Loucy (cell line): ENCODE measurements around the gene SCO1.
A peak's percentile ranks its signal among the peaks of the same experiment; 100 is the strongest.

Source experiments
- H2AFZ ChIP-seq: fragments of 200-600 bp; sonication (generic); 2 replicates; pipeline ENCODE4 v1.6.0; 2016; ENCODE audit warnings: antibody characterized with exemption, mild to moderate bottlenecking, low read length, moderate library complexity
- H3F3A ChIP-seq: fragments of 200-600 bp; 2 replicates; pipeline ENCODE4 v1.6.0; 2016; ENCODE audit warnings: antibody characterized with exemption, low read depth, mild to moderate bottlenecking
- H3K27me3 ChIP-seq: fragments of 200-600 bp; sonication (generic); 2 replicates; pipeline ENCODE4 v1.6.1; 2014; ENCODE audit warnings: low read length, mild to moderate bottlenecking; ENCODE audit not compliant: insufficient read depth, poor library complexity, severe bottlenecking
- H3K36me3 ChIP-seq: fragments of 200-600 bp; sonication (generic); 2 replicates; pipeline ENCODE4 v1.6.1; 2016; ENCODE audit warnings: low read length; ENCODE audit not compliant: insufficient read depth
- H3K4me1 ChIP-seq: fragments of 200-600 bp; sonication (generic); 2 replicates; pipeline ENCODE4 v1.5.1; 2014; ENCODE audit warnings: low read length, mild to moderate bottlenecking; ENCODE audit not compliant: insufficient read depth, poor library complexity, severe bottlenecking
- H3K4me2 ChIP-seq: fragments of 200-600 bp; sonication (generic); 2 replicates; pipeline ENCODE4 v1.6.0; 2014; ENCODE audit warnings: antibody characterized with exemption, low read length, low read depth, mild to moderate bottlenecking; ENCODE audit not compliant: poor library complexity, severe bottlenecking
- H3K4me3 ChIP-seq: fragments of 200-600 bp; sonication (generic); 2 replicates; pipeline ENCODE4 v1.5.1; 2014; ENCODE audit warnings: low read length, mild to moderate bottlenecking, mixed read lengths; ENCODE audit not compliant: poor library complexity, severe bottlenecking
- H3K79me2 ChIP-seq: fragments of 200-600 bp; sonication (generic); 2 replicates; pipeline ENCODE4 v1.6.1; 2014; ENCODE audit warnings: low read length; ENCODE audit not compliant: insufficient read depth
- H3K9ac ChIP-seq: fragments of 200-600 bp; sonication (generic); 2 replicates; pipeline ENCODE4 v1.6.0; 2014; ENCODE audit warnings: mild to moderate bottlenecking, low read depth, low read length, moderate library complexity; ENCODE audit not compliant: poor library complexity, severe bottlenecking
- H3K9me2 ChIP-seq: fragments of 200-600 bp; sonication (generic); replicated peaks from 2 replicates; pipeline ENCODE4 v1.6.1; 2016; ENCODE audit warnings: low read depth, low read length, mixed read lengths
- H3K9me3 ChIP-seq: fragments of 200-600 bp; sonication (generic); 2 replicates; pipeline ENCODE4 v1.6.1; 2014; ENCODE audit warnings: mild to moderate bottlenecking, antibody characterized with exemption, low read length, low read depth; ENCODE audit not compliant: insufficient read depth
- H4K20me1 ChIP-seq: fragments of 200-600 bp; sonication (generic); 2 replicates; pipeline ENCODE4 v1.6.0; 2014; ENCODE audit warnings: antibody characterized with exemption, low read length, mild to moderate bottlenecking; ENCODE audit not compliant: insufficient read depth, poor library complexity, severe bottlenecking
- CTCF ChIP-seq: fragments of 200-600 bp; sonication (generic); conservative IDR thresholded peaks from 2 replicates; pipeline ENCODE4 v1.5.1; 2014; ENCODE audit warnings: mild to moderate bottlenecking, antibody characterized with exemption, low read length
- EZH2phosphoT487 ChIP-seq: fragments of 200-600 bp; IDR thresholded peaks from 2 replicates; pipeline ENCODE4 v1.6.1; 2018; ENCODE audit warnings: antibody characterized with exemption, mild to moderate bottlenecking, moderate library complexity, borderline replicate concordance

The SCO1 gene

GRCh38 chr17:10648956-10649355 lies 48.4 kb downstream of the SCO1 start:
- no peaks in the 10 kb centered on the region for H3F3A ChIP-seq
- H3K4me3 ChIP-seq, result no peak overlapping the region
- no peaks in the 10 kb centered on the region for H3K79me2 ChIP-seq

DNA sequence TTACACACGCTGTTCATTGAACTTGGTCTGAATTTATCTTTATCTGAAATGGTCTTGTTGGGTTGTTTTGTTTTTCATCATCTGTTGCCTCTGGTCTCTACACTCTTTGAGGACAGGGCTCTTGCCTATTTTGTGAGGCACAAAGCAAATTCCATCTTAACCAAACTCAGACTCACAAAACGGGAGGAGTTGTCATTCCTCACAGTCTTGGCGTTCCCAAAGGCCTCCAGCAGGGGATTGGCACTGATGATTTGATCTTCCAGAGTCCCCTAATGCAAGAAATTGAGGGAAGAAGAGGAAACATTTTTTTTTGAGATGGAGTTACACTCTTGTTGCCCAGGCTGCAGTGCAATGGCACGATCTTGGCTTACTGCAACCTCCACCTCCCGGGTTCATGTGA lies 49.0 kb downstream of the SCO1 start:
- Histone ChIP-seq H3K4me1 (no peaks in the 10 kb centered on the region), H3K4me2 (no peak overlapping the region), H3F3A (no peaks in the 10 kb centered on the region), H3K9me2 (no peaks in the 10 kb centered on the region), H3K36me3 (no peaks in the 10 kb centered on the region), H2AFZ (no peak overlapping the region), H3K27me3 (no peaks in the 10 kb centered on the region), H3K9me3 (no peaks in the 10 kb centered on the region), H4K20me1 (no peaks in the 10 kb centered on the region), H3K79me2 (no peaks in the 10 kb centered on the region), H3K4me3 (no peak overlapping the region), H3K9ac (no peak overlapping the region)
- TF ChIP-seq EZH2phosphoT487 (no peak), CTCF (no peak)

More at GRCh38 chr17:10648956-10649355, 48.4 kb downstream of the SCO1 start:
- Histone ChIP-seq H3K27me3 (no peaks in the 10 kb centered on the region), H3K9me2 (no peaks in the 10 kb centered on the region), H3K9ac (no peak overlapping the region), H3K9me3 (no peaks in the 10 kb centered on the region), H3K4me2 (no peak overlapping the region), H3K4me1 (no peaks in the 10 kb centered on the region), H2AFZ (no peak overlapping the region), H3K36me3 (no peaks in the 10 kb centered on the region), H4K20me1 (no peaks in the 10 kb centered on the region)
- no peak for TF ChIP-seq CTCF
- TF ChIP-seq EZH2phosphoT487, result no peak

DNA sequence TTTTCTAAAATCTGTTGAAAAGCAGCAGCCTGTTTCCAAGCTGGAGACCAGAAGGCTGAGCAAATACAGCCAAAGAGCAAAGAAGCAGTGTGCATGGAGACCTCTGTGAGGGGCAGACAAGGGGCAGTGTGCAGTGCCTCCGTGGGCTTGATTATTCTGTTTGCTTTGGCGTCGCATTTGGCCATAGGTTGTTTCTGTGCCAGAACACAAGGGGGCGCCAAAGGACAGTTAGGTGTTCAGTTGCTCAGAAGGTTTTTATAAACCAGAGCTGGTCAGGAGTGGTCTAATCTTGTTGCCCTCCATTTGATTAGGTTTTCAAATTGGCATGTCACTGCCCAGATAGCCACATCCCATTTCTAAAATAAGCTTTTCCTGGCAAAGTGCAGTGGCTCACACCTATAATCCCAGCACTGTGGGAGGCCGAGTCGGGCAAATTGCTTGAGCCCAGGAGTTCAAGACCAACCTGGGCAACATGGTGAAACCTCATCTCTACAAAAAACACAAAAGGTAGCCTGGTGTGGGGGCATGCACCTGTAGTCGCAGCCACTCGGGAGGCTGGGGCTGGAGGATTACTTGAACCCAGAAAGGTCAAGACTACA lies 50.8 kb downstream of the SCO1 start:
- H3K9me3 ChIP-seq, result no peaks in the 10 kb centered on the region
- H2AFZ ChIP-seq, result no peak overlapping the region
- no peak overlapping the region for H3K4me3 ChIP-seq
- no peak for TF ChIP-seq EZH2phosphoT487
- TF ChIP-seq CTCF, result peak; percentile 88
- H3K4me1 ChIP-seq, result no peaks in the 10 kb centered on the region
- H3K36me3 ChIP-seq, result no peaks in the 10 kb centered on the region
- H3K27me3 ChIP-seq, result no peaks in the 10 kb centered on the region
- H3K9ac ChIP-seq, result no peak overlapping the region
- H3K79me2 ChIP-seq, result no peaks in the 10 kb centered on the region
- H4K20me1 ChIP-seq, result no peaks in the 10 kb centered on the region
- H3K9me2 ChIP-seq, result no peaks in the 10 kb centered on the region
- H3F3A ChIP-seq, result no peaks in the 10 kb centered on the region
- H3K4me2 ChIP-seq, result no peak overlapping the region
